IPS-NIHi7 (cell line): Measurements from ENCODE around the gene DLL4.
"Not testable (repeated sequence)": the region's sequence is repeated elsewhere in the genome, so short reads cannot be mapped to it uniquely, and the experiment has no call there.

Source experiments
- DNase-seq: peaks from one replicate; pipeline ENCODE4 v3.0.0; 2012; ENCODE audit warnings: mixed read lengths; ENCODE audit errors: extremely low spot score

DLL4 gene

GRCh38 chr15:40958723-40959122 is 29.6 kb downstream of the DLL4 start:
- no peak for DNase-seq

GRCh38 chr15:40959331-40960141 is 30.4 kb downstream of the DLL4 start:
- peak; percentile 64 for DNase-seq

GRCh38 chr15:40960151-40960885 is 31.2 kb downstream of the DLL4 start:
- no peak for DNase-seq

GRCh38 chr15:40960925-40961324 is 31.8 kb downstream of the DLL4 start:
- no peak for DNase-seq

GRCh38 chr15:40961740-40962139 is 32.6 kb downstream of the DLL4 start:
- DNase-seq, result not testable (repeated sequence)

GRCh38 chr15:40962317-40962716 is 33.2 kb downstream of the DLL4 start:
- not testable (repeated sequence) for DNase-seq

- DNase-seq, result no peak
Observed at GRCh38 chr15:40963201-40963600, 34.1 kb downstream of the DLL4 start.

- no peak for DNase-seq
Observed at GRCh38 chr15:40964006-40964405, 34.9 kb downstream of the DLL4 start.

- DNase-seq, result no peak
Observed at GRCh38 chr15:40964634-40965033, 35.5 kb downstream of the DLL4 start.

- no peak for DNase-seq
Observed at GRCh38 chr15:40968290-40969085, 39.3 kb downstream of the DLL4 start.

- no peak for DNase-seq
Observed at GRCh38 chr15:40969363-40969762, 40.2 kb downstream of the DLL4 start.

- DNase-seq, result no peak
Observed at GRCh38 chr15:40974879-40975278, 45.7 kb downstream of the DLL4 start.

- no peak for DNase-seq
Observed at GRCh38 chr15:40976819-40977218, 47.7 kb downstream of the DLL4 start.

GRCh38 chr15:40978141-40978540 is 49.0 kb downstream of the DLL4 start:
- DNase-seq, result no peak

GRCh38 chr15:40978562-40978961 is 49.4 kb downstream of the DLL4 start:
- no peak for DNase-seq

GRCh38 chr15:40981186-40981585 is 52.0 kb downstream of the DLL4 start:
- no peak for DNase-seq

GRCh38 chr15:40982855-40983254 is 53.7 kb downstream of the DLL4 start:
- DNase-seq, result no peak

GRCh38 chr15:40984406-40984805 is 55.3 kb downstream of the DLL4 start:
- DNase-seq, result no peak

- DNase-seq, result no peak
Observed at GRCh38 chr15:40984964-40985363, 55.8 kb downstream of the DLL4 start.

GRCh38 chr15:40985541-40986330 is 56.6 kb downstream of the DLL4 start:
- DNase-seq, result no peak

GRCh38 chr15:40986820-40987219 is 57.7 kb downstream of the DLL4 start:
- no peak for DNase-seq
